HG02973 (cell line): ENCODE measurements around the gene AKAP13.
A peak's percentile ranks its signal among the peaks of the same experiment; 100 is the strongest.
"Not testable (repeated sequence)": the region's sequence is repeated elsewhere in the genome, so short reads cannot be mapped to it uniquely, and the experiment has no call there.

ENCODE experiments used
- ATAC-seq: cut with Tn5 transposase; IDR thresholded peaks from one replicate; pipeline ENCODE4 v1.9.1; 2021; ENCODE audit warnings: moderate library complexity; ENCODE audit not compliant: unreplicated experiment

Gene AKAP13

GRCh38 chr15:85777250-85778106 lies 397.1 kb downstream of the AKAP13 start:
- no peak for ATAC-seq

- ATAC-seq, result no peak
Observed at GRCh38 chr15:85778107-85778776, 397.8 kb downstream of the AKAP13 start.

GRCh38 chr15:85779249-85779648 lies 398.8 kb downstream of the AKAP13 start:
- ATAC-seq, result no peak

GRCh38 chr15:85780225-85780985 lies 400.0 kb downstream of the AKAP13 start:
- ATAC-seq, result no peak

- no peak for ATAC-seq
Observed at GRCh38 chr15:85781099-85781498, 400.7 kb downstream of the AKAP13 start.

- no peak for ATAC-seq
Observed at GRCh38 chr15:85782064-85782463, 401.7 kb downstream of the AKAP13 start.

- no peak for ATAC-seq
Observed at GRCh38 chr15:85785887-85786780, 405.7 kb downstream of the AKAP13 start.

GRCh38 chr15:85786781-85787114 lies 406.3 kb downstream of the AKAP13 start:
- ATAC-seq, result no peak

GRCh38 chr15:85788771-85789495 lies 408.5 kb downstream of the AKAP13 start:
- no peak for ATAC-seq

- no peak for ATAC-seq
Observed at GRCh38 chr15:85789496-85789875, 409.1 kb downstream of the AKAP13 start.

GRCh38 chr15:85792102-85792731 lies 411.8 kb downstream of the AKAP13 start:
- no peak for ATAC-seq

GRCh38 chr15:85792912-85793590 lies 412.6 kb downstream of the AKAP13 start:
- no peak for ATAC-seq

GRCh38 chr15:85793641-85794597 lies 413.5 kb downstream of the AKAP13 start:
- ATAC-seq, result peak; percentile 29

- ATAC-seq, result peak; percentile 99
Observed at GRCh38 chr15:85794598-85795336, 414.4 kb downstream of the AKAP13 start, which contains the start of gene KLHL25. Gene KLHL25, minus strand, starts transcription at chr15:85794925. Its CDS starts 25,115 bp downstream, at chr15:85769810.

GRCh38 chr15:85795337-85796305 lies 415.2 kb downstream of the AKAP13 start:
- no peak for ATAC-seq

- not testable (repeated sequence) for ATAC-seq
Observed at GRCh38 chr15:85796371-85796770, 416.0 kb downstream of the AKAP13 start.
